Measurements from ENCODE around the gene PNISR. TPM values are rescaled to one million over a fixed set of nuclear protein-coding genes. Genes with fewer than 3 reads are reported as not detected.
"Not testable (repeated sequence)": the region's sequence is repeated elsewhere in the genome, so short reads cannot be mapped to it uniquely, and the experiment has no call there.

PNISR gene
- 30.7 and 79.4 TPM in 2 replicates for total RNA-seq

GRCh38 chr6:99424761-99425646 lies at the start of gene PNISR:
PNISR (minus strand) TSS chr6:99425308; CDS start chr6:99414659, 10,649 bp downstream.
- DNase-seq (ENCODE audit: low read depth), result peak; percentile 99

GRCh38 chr6:99473730-99474129 lies 48.6 kb upstream of the PNISR start:
- DNase-seq (ENCODE audit: low read depth), result no peak

- DNase-seq (ENCODE audit: low read depth), result no peak
These were observed 46.5 kb upstream of the PNISR start for GRCh38 chr6:99471638-99472037.

GRCh38 chr6:99467509-99468106 lies 42.5 kb upstream of the PNISR start:
- DNase-seq (ENCODE audit: low read depth), result peak; percentile 39

- DNase-seq (ENCODE audit: low read depth), result not testable (repeated sequence)
These were observed 34.0 kb upstream of the PNISR start for GRCh38 chr6:99459133-99459532.

GRCh38 chr6:99458319-99458718 lies 33.2 kb upstream of the PNISR start:
- peak; percentile 37 for DNase-seq (ENCODE audit: low read depth)

GRCh38 chr6:99446076-99446475 lies 21.0 kb upstream of the PNISR start:
- no peak for DNase-seq (ENCODE audit: low read depth)

- peak; percentile 55 for DNase-seq (ENCODE audit: low read depth)
These were observed 9.8 kb upstream of the PNISR start for GRCh38 chr6:99434702-99435530.

GRCh38 chr6:99432877-99433276 lies 7.8 kb upstream of the PNISR start:
- DNase-seq (ENCODE audit: low read depth), result peak; percentile 51

GRCh38 chr6:99431901-99432300 lies 6.8 kb upstream of the PNISR start:
- DNase-seq (ENCODE audit: low read depth), result no peak

GRCh38 chr6:99427988-99428387 lies 2.9 kb upstream of the PNISR start:
- DNase-seq (ENCODE audit: low read depth), result no peak

GRCh38 chr6:99426451-99426757 lies 1.3 kb upstream of the PNISR start:
- peak; percentile 7 for DNase-seq (ENCODE audit: low read depth)

- peak; percentile 86 for DNase-seq (ENCODE audit: low read depth)
These were observed 741 bp upstream of the PNISR start for GRCh38 chr6:99425647-99426450.

- DNase-seq (ENCODE audit: low read depth), result peak; percentile 19
These were observed 1.1 kb downstream of the PNISR start for GRCh38 chr6:99424022-99424421.

GRCh38 chr6:99422912-99423311 lies 2.2 kb downstream of the PNISR start:
- DNase-seq (ENCODE audit: low read depth), result no peak

GRCh38 chr6:99416892-99417767 lies 8.0 kb downstream of the PNISR start:
- DNase-seq (ENCODE audit: low read depth), result no peak

- no peak for DNase-seq (ENCODE audit: low read depth)
These were observed 8.9 kb downstream of the PNISR start for GRCh38 chr6:99416226-99416625.

- peak; percentile 6 for DNase-seq (ENCODE audit: low read depth)
These were observed 9.7 kb downstream of the PNISR start for GRCh38 chr6:99415446-99415845.

- DNase-seq (ENCODE audit: low read depth), result no peak
These were observed 13.0 kb downstream of the PNISR start for GRCh38 chr6:99412065-99412464.

- DNase-seq (ENCODE audit: low read depth), result no peak
These were observed 15.4 kb downstream of the PNISR start for GRCh38 chr6:99409672-99410071.

GRCh38 chr6:99407076-99407475 lies 18.0 kb downstream of the PNISR start:
- no peak for DNase-seq (ENCODE audit: low read depth)

Measured in renal cortical epithelial cell (primary cell).